Measurements from ENCODE around the gene JMJD4.
"Not testable (repeated sequence)": the region's sequence is repeated elsewhere in the genome, so short reads cannot be mapped to it uniquely, and the experiment has no call there.

JMJD4 gene

GRCh38 chr1:227732586-227733308, 2.4 kb downstream of the JMJD4 start:
- DNase-seq, result no peak

- no peak for DNase-seq
Observed at GRCh38 chr1:227731696-227732585, 3.2 kb downstream of the JMJD4 start.

GRCh38 chr1:227731241-227731677, 3.8 kb downstream of the JMJD4 start:
- DNase-seq, result no peak

GRCh38 chr1:227730630-227731151, 4.4 kb downstream of the JMJD4 start:
- DNase-seq, result no peak

- DNase-seq, result peak in 23 of 56 donors; percentile 13 to 78 (median 28)
Observed at GRCh38 chr1:227729881-227730629, 5.0 kb downstream of the JMJD4 start.

GRCh38 chr1:227729144-227729880, 5.8 kb downstream of the JMJD4 start:
- DNase-seq, result no peak

- no peak for DNase-seq
Observed at GRCh38 chr1:227728892-227729143, 6.3 kb downstream of the JMJD4 start.

GRCh38 chr1:227728059-227728891, 6.8 kb downstream of the JMJD4 start:
- DNase-seq, result peak in 21 of 56 donors; percentile 24 to 84 (median 39)

GRCh38 chr1:227726924-227727599, 8.0 kb downstream of the JMJD4 start:
- no peak for DNase-seq

- no peak for DNase-seq
Observed at GRCh38 chr1:227726318-227726717, 8.8 kb downstream of the JMJD4 start.

GRCh38 chr1:227725046-227725445, 10.1 kb downstream of the JMJD4 start:
- no peak for DNase-seq

- no peak for DNase-seq
Observed at GRCh38 chr1:227723474-227723873, 11.6 kb downstream of the JMJD4 start.

GRCh38 chr1:227718932-227719331, 16.2 kb downstream of the JMJD4 start:
- DNase-seq, result no peak

- no peak for DNase-seq
Observed at GRCh38 chr1:227712648-227713047, 22.5 kb downstream of the JMJD4 start.

GRCh38 chr1:227710474-227710873, 24.6 kb downstream of the JMJD4 start:
- not testable (repeated sequence) for DNase-seq

GRCh38 chr1:227709451-227709850, 25.7 kb downstream of the JMJD4 start:
- DNase-seq, result no peak

- DNase-seq, result no peak
Observed at GRCh38 chr1:227707846-227708245, 27.3 kb downstream of the JMJD4 start.

GRCh38 chr1:227701631-227702030, 33.5 kb downstream of the JMJD4 start:
- not testable (repeated sequence) for DNase-seq

GRCh38 chr1:227697321-227697864, 37.7 kb downstream of the JMJD4 start:
- no peak for DNase-seq

Measured in amygdala (tissue), 56 donors.